Femur (tissue), 1 donor: Measurements from ENCODE around the gene ZNF530.

Experiments used
- DNase-seq: peaks from one replicate; pipeline ENCODE4 v3.0.0-alpha.2; 2017

Gene ZNF530

DNA sequence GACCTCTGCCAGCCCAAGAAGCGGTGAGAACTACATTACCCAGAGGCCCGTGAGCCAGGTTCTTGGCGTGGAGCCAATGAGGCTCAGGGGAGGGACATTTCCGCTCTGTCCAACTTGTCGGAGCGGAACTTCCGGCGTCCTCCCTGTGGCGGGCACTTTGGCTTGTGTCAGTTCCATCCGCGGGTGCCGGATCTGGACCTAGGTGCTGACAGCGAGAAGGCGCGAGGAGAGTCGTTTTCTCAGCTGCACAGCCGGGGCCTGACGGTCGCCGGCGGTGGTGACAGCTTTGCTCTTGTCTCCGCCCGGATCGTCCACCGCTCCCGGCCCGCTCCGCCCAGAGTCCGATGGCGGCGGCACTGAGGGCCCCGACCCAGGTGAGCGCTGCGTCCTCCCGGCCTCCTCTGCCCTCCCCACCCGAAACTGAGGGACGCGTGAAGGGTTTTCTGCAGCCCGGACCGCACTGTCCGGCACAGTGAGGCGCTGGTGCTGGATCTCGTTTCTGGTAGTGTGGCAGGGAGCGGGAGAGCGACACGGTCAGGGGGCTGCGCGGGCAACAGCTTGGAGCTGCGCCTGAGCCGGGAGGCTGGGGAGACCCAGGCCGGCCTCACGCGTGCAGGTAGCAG lies at the start of gene ZNF530:
ZNF530 (plus strand) TSS at position 125 of the 623 bp plus-strand sequence. CDS start 4,461 bp downstream, outside the sequence.
- peak; percentile 96 for DNase-seq

DNA sequence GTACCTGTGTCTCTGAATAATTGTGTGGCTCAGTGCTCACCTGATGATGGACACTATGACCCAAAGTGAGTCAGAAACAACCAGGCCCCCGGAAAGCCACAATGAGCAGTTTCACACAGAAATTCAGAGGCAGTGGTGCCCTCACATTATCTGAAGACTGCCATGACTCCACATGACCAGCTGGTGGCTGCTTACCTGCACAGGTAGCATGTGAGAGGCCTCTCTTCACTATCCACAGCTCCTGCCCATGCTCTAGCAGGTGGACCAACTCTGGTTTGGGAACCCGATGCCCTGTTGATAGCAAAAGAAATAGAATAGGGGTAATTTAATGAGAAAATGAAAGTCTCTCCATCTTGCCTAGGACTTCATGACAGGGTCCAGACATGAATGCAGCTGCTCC lies 47.3 kb upstream of the ZNF530 start:
- DNase-seq: no peak

DNA sequence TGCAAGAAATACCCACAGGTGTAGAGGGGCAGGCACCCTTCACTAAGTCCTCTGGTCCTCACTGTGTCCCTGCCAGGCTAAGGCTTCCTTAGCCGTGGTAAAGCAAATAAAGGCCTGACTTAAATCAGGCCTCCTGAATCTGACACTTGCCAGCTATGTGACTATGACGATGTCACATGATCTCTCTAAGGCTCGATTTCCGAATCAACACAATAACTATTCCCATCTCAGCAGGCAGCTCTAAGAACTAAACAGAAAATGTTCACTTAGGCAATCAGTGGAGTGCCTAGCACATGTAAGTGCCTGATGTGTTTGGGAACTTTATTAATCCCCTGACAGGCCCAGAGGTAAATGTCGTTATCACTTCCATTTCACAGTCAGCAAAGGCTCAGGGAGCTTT lies 42.0 kb upstream of the ZNF530 start:
- no peak for DNase-seq

DNA sequence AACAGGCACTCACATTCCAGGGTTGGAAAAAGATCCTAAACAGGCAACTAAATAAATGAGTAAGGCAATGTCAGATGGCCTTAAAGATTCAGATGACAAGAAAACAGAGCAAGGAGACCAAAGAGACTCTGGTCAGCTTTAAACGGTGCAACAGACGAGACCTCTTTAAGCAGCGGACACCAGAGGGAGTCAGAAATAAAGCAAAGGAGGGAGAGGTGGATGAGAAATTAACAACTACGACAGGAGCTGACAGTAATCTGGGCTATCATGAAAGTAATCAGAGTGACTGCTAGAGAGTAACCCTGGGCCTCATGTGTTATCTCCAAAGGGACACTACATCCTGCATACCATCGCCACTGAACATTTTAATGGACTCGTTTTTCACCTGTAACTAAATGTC lies 41.2 kb upstream of the ZNF530 start:
- no peak for DNase-seq

DNA sequence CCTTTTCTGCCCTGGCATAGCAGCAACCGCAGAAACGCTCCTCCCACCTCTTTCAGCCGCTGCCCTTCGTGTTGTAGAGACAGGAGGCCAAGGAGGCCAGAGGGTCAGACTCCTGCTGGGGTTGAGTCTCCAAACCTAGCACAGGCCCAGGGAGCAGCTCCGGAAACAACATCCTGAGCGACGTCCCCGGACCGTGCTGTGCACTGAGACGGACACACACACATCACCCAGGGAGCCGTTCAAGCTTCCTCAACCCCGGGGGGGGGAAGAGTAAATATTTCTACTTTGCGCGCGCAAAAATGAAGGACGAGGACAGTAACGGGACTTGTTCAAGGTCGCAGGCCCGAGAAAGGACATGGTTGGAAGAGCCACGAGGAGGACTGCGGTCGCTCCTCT lies 40.7 kb upstream of the ZNF530 start:
- DNase-seq: peak; percentile 38

DNA sequence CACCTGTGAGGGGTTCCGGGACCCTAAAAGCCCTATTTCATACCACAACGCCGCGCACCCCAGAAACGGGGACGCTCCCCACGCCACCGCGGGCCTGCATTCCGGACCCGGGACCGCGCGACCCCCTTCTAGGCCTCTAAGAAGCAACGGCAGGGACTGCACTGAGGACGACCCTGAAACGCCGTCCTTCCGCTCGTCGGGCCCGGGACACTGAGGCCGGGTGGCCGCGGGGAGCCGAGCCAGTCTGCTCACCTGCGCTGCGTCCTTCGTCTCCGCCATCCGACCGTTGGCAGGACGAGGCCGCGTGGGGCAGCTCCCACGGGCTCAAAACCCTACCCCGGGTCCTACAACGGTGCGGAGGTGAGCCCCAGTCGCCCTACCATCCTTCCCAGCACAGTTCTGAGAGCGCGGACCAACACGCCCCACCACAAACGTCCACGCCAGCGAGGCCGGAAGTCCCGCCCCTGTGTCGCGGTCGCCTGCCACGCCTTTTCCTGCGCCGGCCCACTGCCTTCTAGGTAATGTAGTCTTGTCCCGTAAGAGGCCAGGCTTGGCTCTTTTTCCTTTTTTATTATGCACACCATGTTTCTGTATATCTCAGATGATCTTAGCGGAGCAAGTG lies 40.2 kb upstream of the ZNF530 start, which contains the start of gene ZNF550:
ZNF550 (minus strand) TSS at position 460 of the 622 bp plus-strand sequence; CDS start at position 279, 181 bp downstream.
- peak; percentile 95 for DNase-seq

DNA sequence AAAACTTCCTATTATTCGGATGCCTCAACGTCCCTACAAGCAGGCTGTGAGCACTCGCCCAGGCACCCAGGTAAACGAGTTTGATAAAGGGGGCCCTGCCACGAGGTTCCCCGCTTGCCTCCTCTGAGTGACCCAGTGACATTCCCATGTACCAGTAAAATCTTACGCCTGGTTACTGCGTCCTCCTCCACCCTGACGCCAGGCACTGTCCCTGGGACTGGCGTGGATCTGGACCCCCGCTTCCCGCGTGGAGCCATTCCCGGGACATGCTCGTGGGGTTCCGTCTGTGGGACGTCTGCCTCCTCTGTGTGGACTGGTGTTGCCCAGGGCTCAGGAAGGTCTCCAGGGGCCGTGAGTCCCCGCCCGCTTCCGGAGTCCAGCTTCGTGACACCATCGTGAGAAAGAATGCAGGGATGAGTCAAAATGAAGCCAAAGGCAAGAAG lies 39.6 kb upstream of the ZNF530 start:
- peak; percentile 39 for DNase-seq

DNA sequence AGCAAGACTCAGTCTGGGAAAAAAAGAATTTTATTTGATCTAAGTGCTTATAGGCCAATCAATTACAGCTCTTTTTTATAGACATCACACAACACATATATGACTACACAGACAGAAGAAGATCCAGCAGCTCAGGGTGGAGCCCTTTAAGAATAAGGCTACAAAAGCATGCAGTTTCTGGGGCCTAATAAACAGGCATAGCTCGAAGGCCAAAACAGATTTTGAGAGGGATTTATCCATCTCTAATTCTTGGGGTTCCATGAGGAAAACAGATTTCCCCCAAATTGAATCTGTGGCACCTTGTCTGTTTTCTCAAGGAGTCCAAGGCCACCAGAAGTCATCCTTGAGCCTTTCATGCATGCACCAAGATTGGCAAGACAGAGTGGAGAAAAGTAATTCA lies 36.1 kb upstream of the ZNF530 start:
- no peak for DNase-seq

DNA sequence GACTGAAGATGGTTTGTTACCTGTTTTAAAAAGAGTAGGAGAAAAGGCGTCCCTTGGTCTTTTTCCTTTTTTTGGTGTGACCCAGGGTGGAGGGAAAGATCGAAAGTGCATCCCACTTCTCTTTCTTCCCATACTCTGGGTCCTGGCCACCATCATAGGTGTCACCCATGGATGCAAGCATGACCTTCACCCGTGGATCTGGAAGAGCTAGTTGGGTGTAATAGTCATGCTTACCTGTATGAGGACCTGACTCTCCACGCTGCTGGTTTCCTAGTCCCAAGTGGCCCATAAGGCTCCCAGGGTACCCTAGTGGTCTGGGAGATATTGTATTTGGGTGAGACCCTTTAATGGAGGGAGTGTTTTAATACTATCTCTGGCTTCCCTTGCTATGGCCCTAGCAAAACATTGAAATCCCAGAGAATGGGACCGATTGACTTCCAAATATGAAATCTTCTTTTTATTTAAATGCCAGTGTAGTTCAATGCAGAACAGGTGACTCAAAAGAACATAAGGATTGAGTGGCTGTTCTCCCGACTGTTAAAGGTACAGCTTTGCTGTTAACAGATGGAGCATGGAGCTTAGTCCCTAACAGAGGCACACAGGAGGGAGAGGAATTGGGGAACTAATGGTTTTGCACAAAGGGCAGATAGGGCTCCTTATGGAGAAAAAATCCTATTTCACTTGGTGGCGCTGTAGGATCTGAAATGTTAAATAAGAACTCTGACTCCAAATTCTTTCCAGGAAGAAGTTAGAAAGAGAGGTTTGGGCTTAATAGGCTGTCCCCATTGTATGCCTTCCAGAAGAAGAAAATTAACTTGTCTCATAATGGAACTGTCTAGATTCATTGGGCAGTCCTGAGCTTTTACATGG lies 33.1 kb upstream of the ZNF530 start:
- no peak for DNase-seq

DNA sequence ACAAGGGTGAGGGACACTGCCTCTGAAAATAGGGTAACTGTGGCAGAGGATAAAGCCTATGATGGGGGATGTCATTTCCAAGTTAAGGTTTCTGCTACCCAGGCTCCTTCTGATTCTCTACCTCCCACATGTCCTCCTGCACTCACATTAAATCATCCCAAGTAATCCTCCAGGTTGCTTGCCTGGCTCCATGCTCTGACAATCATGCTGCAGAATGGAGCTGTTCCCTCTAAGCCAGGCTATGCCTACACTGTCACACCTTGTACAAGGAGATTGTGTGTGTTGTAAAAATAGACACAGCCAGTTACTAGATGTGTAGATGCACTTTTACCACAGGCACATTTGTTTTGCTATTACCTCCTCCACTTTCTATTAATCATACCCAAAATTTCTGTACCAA lies 29.0 kb upstream of the ZNF530 start:
- DNase-seq: no peak

DNA sequence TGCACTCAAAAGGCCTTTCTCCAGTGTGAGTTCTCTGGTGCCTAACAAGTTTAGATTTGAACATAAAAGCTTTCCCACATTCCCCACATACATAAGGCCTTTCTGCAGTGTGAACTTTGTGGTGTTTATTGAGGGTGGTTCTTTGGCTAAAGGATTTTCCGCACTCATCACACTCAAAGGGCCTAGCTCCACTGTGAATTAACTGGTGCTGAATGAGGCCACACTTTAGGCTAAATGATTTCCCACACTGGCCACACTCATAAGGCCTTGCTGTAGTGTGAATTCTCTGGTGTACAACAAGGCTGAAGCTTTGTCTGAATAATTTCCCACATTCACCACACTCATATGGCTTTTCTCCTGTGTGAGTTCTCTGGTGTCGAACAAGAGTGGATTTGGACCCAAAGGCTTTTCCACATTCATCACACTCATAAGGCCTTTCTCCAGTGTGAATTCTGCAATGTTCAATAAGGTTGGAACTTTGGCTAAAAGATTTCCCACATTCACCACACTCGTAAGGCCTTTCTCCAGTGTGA lies 27.2 kb upstream of the ZNF530 start:
- DNase-seq: no peak

DNA sequence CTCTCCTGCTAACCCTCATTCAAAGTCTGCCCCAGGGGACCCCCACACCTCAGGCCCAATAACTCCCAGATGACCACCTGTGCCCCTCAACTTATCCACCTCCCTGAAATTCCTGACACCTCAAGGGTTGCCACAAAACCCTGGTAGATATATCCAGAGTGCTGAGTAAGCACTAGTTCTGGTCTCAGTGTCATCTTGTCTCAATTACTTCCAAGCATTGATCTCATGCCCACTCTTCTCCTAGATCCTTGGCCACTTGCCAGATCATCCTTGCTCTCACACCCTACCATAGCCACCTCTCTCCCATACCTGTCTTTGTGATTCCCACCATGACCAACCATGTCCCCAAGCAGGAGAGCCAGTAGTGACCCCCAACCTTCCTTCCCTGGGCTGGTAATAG lies 23.0 kb upstream of the ZNF530 start:
- DNase-seq: no peak

DNA sequence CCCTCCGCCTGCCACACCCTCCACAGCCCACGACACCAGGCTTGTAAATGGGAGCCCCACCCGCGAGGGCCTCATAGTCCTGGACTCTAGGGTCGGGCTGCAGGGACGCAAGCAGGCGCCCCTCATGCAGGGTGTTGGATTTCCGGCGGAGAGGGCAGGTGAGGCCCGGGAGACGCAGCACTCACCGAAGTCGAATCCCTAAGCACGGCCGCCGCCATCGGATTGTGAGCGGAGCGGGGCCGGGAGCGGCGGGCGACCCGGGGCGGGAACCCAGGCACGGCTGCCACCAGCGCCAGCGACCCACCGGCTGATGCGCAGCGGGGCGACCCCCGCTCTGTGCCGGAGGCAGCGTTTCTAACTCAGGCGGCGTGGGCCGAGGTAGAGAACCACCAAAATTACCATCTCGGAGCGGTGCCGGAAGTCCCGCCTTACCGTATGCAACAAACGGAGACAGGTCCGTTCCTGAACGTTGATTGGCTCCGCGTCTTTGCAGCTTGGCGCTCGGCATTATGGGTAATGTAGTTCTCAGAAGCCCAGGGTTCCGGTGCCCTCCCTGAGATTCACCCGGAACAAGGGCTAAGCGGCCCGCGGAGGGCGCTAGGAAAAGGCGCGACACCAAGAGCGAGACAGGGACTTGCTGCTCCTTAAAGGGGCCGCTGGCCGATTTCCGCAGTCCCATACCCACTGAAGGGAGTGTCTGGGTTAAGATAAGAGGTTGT lies 21.0 kb upstream of the ZNF530 start, which contains the start of gene ZNF416:
ZNF416 (minus strand) TSS at position 425 of the 719 bp plus-strand sequence; CDS start at position 218, 207 bp downstream.
- peak; percentile 99 for DNase-seq

DNA sequence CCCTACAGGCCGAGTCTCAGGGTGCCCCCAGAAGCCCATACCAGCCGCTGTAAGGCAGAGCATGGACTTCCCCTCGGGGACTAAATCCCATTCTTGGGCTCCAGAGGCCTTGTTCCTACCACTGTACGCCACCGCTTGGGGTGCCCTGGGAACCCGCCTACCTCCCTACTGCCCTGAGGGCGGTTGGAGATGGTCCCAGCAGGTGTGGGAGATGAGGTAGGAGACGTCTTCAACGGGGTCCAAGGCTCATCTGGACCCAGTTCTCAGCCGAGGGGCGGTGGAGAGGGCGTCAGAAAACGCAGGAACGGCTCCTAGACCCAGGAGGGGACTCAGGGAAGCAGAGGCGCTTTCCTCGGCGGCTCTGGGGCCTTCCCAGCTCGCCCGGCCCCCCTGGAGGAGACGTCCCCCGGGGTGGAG lies 16.6 kb upstream of the ZNF530 start:
- DNase-seq: no peak

DNA sequence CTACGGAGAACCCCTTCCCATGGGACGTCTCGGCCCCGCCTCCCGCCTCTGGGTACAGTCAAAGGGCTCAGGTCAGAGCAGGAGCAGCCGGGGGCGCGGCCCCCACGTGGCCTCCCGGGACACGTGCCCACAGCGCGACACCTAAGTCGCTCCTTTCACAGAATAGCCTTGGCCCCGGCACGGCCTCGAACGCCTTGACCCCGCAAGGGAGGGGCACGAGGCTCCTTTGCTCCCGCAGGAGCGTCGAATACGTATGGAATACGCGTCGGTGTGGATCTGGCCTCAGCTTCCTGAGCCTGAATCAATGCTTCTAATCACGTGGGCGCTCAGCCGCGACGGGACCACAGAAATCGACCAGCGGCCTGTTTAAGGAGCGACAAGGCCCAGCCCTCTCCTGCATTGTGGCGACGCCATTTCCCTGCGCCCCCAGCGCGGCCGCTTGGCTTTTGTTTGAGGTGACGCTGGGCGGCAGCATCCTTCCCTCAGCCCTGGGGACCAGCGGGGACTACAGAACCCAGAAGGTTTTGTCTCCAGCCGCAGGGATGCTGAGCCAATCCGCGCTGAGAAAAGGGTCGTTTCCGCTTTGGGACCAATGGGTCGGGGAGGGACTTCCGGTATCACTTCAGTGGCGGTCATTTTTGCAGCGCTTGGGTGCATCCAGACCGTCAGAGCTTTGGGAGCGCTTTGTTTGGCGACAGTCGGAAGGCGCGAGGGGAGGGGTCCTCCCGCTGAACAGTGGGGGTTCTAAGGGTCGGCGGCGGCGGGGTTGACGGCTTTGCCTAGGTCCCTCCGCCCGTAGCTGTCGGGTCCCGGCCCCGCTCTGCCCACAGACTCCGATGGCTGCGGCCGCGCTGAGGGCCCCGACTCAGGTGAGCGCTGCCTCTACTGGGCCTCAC lies 15.9 kb upstream of the ZNF530 start, which contains the start of gene ZIK1:
ZIK1 (plus strand) TSS at position 625 of the 896 bp plus-strand sequence; CDS start at position 837, 212 bp downstream.
- DNase-seq: peak; percentile 95

DNA sequence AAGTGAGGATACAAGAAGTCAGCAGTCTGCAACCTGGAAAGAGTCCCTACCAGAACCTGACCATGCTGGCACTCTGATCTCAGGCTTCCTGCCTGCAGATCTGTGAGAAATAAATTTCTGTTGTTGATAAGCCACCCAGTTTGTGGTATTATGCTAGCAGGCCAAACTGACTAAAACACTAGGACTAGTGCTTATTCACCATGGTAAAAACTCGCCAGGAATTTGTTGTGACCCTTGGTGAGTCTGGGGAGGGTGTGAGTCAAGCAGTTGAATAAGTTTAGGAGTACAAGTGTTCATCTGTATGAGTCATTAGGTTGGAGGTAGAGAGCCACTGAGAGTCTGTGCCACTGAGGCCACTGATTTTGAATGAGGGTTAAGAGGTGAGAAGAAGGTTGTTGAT lies 12.2 kb upstream of the ZNF530 start:
- no peak for DNase-seq

DNA sequence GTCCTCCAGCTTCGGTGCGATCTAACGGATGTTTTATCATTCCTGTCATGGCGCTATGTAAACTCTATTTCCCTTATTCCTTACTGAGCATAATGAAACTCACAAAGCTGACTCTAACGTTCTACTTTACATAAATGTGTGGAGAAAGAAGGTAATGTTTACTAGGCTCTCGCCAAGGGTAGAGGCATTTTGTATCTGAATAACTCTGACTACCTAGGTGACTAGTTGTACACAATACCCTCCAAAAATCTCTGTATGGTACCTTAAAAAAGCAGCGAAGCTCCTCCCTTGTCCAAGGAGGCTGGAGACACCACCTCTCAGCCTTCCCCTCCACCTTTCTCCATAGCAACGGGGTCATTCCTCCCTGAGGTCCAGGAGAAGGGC lies 316 bp upstream of the ZNF530 start:
- no peak for DNase-seq

DNA sequence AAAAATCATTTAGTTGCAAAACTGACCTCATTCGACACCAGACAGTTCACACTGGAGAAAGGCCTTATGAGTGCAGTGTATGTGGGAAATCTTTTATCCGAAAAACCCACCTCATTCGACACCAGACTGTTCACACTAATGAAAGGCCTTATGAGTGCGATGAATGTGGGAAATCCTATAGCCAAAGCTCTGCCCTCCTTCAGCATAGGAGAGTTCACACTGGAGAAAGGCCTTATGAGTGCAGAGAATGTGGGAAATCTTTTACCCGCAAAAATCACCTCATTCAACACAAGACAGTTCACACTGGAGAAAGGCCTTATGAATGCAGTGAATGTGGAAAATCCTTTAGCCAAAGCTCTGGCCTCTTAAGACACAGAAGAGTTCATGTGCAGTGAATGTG lies 7.2 kb downstream of the ZNF530 start:
- DNase-seq: no peak

DNA sequence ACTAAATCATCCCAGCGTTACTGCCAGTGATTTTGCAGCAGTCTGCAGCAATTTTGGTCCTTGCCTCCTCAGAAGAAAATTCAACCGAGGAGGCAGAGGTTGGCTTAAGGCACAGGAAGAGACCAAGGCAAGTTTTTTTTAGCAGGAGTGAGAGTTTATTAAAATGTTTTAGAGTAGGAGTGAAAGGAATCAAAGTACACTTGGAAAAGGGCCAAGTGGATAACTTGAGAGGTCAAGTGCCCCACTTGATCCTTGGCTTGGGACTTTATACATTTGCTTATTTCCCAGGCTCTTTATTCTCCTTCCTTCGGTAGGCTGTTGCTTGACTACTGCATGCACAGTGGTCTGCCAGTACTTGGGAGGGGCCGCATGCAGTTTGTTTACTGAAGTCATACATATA lies 11.4 kb downstream of the ZNF530 start:
- no peak for DNase-seq

DNA sequence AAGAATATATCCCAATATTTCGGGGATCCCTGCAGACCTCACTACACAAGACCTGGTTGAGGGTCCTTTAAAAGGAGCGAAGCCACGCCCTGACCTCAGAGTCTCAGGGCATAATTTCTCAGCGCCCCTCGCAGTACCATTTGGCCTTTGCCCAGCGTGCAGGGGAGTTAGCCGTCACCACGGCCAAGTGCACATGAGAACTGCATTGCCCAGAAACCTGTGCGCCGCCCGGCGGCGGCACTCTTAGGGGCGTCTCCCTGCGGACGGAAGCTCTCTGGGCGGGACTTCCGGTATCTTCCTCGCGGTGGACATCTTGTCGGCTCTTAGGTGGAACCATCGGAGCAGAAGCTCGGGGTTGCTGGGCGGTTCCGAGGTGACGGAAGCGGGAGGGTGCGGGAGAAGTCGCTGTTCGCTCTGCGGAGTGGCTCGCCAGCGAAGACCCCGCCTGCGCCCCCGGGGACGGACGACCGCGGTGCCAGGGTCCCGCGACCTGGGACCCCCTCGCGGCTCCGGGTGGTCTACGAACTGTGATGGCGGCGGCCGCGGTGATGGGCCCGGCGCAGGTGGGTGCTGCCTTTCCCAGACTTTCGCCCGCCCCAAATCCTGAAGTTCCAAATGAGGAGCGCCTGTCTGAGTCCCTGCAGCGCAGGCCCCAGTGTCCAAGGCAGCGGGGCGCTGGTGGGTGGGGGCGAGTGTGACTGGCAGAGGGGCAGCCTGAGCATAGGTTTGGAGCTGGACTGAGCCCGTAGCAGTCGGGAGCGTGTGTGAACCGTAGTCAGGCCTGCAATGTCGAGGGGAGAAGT lies 14.5 kb downstream of the ZNF530 start, which contains the start of gene ZNF134:
ZNF134 (plus strand) TSS at position 302 of the 803 bp plus-strand sequence. CDS start 5,227 bp downstream, outside the sequence.
- peak; percentile 95 for DNase-seq
